Esophagus muscularis mucosa (tissue), 4 donors: Measurements from ENCODE around the gene DKC1. TPM values are rescaled to one million over a fixed set of nuclear protein-coding genes. Genes with fewer than 3 reads are reported as not detected.

Experiments used
- DNase-seq: peaks from one replicate; pipeline ENCODE4 v3.0.0-alpha.2; 2017; ENCODE audit errors: extremely low spot score
- H3K27ac ChIP-seq, 4 donors: fragments of 200-600 bp; sonication (generic); replicated peaks in 1 of 4; 1 replicate in 3 of 4; 2 replicates in 1 of 4; pipeline ENCODE4 v1.5.1; 2016 to 2019; ENCODE audit warnings: mild to moderate bottlenecking in 1 of 4
- H3K27me3 ChIP-seq, 4 donors: fragments of 200-600 bp; sonication (generic); one replicate each; pipeline versions ENCODE4 v1.5.1 to v1.6.0; 2016 to 2019
- H3K36me3 ChIP-seq, 4 donors: fragments of 200-600 bp; sonication (generic); one replicate each; pipeline ENCODE4 v1.5.1; 2016 to 2019
- H3K4me1 ChIP-seq, 4 donors: fragments of 200-600 bp; sonication (generic); one replicate each; pipeline ENCODE4 v1.5.1; 2016 to 2019
- H3K4me3 ChIP-seq, 4 donors: fragments of 200-600 bp; sonication (generic); 1 replicate in 2 of 4; 2 replicates in 2 of 4; pipeline ENCODE4 v1.5.1; 2016 to 2019; ENCODE audit warnings: mild to moderate bottlenecking in 4 of 4, moderate library complexity in 1 of 4
- H3K9me3 ChIP-seq, 4 donors: fragments of 200-600 bp; sonication (generic); 1 replicate in 3 of 4; 2 replicates in 1 of 4; pipeline ENCODE4 v1.5.1; 2016 to 2019
- EP300 ChIP-seq: sonication (generic); formaldehyde crosslinking; IDR thresholded peaks from one replicate; pipeline ENCODE4 v1.6.1; 2017; ENCODE audit warnings: antibody characterized with exemption
- POLR2A ChIP-seq: fragments of 450-650 bp; IDR thresholded peaks from one replicate; pipeline ENCODE4 v1.6.1; 2017; ENCODE audit warnings: antibody characterized with exemption, moderate library complexity, mild to moderate bottlenecking, low read depth
- POLR2AphosphoS5 ChIP-seq, 2 donors: sonication (generic); formaldehyde crosslinking; IDR thresholded peaks; one replicate each; pipeline ENCODE4 v1.6.1; 2017; ENCODE audit warnings: antibody characterized with exemption in 2 of 2
- WGBS: methylation state at CpG from one replicate; pipeline ENCODE4 v1.1.5; 2018; 5-methylcytosine and 5-hydroxymethylcytosine counted together
- intact Hi-C: fragments of 100-400 bp; cut with DNase I; formaldehyde crosslinking; loops from one replicate; pipeline ENCODE4 v1.15.1; 2023
- total RNA-seq, 4 donors: library from RNA; depleted of rRNA; stranded (reverse); fragments of >200 nt; gene quantifications; one replicate each; pipeline versions ENCODE4 v1.1.0 to v1.2.1, GENCODE V29; 2016
- TF ChIP-seq, protein P1 (sequence below), 3 experiments: fragments of 200-600 bp in 2 of 3; fragments of 450-650 bp in 1 of 3; sonication (generic) in 2 of 3; IDR thresholded peaks; one replicate each; pipeline ENCODE4 v1.5.1; 2017 to 2019; ENCODE audit warnings: antibody characterized with exemption in 3 of 3, mild to moderate bottlenecking in 2 of 3, moderate library complexity in 1 of 3

Gene DKC1
- total RNA-seq, 4 donors from 2014 or later: 18.3 to 29.9 (median 24.9) TPM

DNA sequence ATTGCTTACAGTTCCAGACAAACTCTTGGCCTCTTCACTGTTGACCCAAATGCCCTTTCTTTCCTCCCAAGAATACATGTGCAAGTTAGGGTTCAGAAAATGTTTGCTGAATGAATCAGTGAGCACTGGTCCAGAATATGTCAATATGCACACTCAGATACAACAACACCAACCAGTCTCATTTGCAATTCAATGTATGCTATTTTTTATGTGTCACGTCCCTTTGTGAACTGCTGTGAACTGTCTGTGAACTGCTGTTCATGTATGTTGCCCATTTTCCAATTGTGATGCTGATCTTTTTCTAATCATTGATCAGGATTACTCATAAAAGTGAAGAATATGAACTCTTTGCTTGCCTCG, 29.6 kb upstream of the DKC1 start:
- 69% methylated on average over 2 of the region's 2 CpGs for WGBS
- H3K4me1 ChIP-seq: peaks cover 92 to 100% (median 99%) of the 10 kb centered on the region in 4 donors
- intact Hi-C loops: no loop called here
- H3K9me3 ChIP-seq: no peaks in the 10 kb centered on the region
- no peak overlapping the region for H3K4me3 ChIP-seq
- H3K27ac ChIP-seq: peak overlapping the region; percentile 78 to 86 (median 84)
- no peaks in the 10 kb centered on the region for H3K27me3 ChIP-seq
- DNase-seq: no peak
- TF ChIP-seq POLR2AphosphoS5 (IDR thresholded peaks at IDR 0.05) (no peak), EP300 (no peak), POLR2A (no peak)
- TF ChIP-seq, protein P1, sequence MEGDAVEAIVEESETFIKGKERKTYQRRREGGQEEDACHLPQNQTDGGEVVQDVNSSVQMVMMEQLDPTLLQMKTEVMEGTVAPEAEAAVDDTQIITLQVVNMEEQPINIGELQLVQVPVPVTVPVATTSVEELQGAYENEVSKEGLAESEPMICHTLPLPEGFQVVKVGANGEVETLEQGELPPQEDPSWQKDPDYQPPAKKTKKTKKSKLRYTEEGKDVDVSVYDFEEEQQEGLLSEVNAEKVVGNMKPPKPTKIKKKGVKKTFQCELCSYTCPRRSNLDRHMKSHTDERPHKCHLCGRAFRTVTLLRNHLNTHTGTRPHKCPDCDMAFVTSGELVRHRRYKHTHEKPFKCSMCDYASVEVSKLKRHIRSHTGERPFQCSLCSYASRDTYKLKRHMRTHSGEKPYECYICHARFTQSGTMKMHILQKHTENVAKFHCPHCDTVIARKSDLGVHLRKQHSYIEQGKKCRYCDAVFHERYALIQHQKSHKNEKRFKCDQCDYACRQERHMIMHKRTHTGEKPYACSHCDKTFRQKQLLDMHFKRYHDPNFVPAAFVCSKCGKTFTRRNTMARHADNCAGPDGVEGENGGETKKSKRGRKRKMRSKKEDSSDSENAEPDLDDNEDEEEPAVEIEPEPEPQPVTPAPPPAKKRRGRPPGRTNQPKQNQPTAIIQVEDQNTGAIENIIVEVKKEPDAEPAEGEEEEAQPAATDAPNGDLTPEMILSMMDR (IDR thresholded peaks at IDR 0.05): no peak
- no peaks in the 10 kb centered on the region for H3K36me3 ChIP-seq

DNA sequence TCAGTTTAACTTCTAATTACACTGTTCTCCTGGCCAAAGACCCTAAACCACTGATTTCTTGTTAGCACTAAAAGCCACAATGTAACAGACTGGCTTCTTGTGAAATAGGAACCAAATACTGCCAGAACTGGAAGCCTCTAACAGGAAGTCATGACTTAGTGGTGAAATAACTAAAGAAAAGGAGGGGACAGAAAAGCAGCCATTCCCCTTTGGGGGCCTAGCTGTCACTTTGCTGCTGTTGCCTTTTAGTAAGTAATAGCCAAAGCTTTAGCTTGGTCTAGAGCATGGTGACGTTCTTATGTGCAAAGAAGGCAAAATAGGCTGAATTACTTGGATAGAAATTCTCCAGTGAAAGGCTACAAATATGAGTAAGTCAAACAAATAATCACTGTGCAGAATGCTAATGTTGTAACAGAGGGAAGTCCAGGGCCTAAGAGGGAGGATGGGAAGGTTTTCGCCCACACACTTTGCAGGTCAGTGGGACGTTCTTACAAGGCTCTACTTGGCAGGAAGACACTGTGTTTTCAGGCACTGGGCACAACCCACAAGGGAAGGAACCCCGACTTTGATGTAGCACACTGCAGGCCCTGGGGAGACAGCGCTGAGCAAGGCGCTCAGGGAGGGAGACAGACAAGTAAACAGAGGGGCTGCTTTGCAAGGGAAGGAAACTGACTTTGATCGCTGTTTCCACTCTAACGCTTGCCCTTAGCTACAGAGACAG, 28.4 kb upstream of the DKC1 start:
- Histone ChIP-seq H3K9me3 (no peaks in the 10 kb centered on the region), H3K36me3 (no peaks in the 10 kb centered on the region), H3K4me1 (peaks cover 89 to 99% (median 98%) of the 10 kb centered on the region in 4 donors), H3K4me3 (no peak overlapping the region), H3K27me3 (no peaks in the 10 kb centered on the region), H3K27ac (peak overlapping the region; percentile 78 to 86 (median 84))
- intact Hi-C loops: no loop called here
- TF ChIP-seq EP300 (no peak), POLR2AphosphoS5 (IDR thresholded peaks at IDR 0.05) (peak; percentile 14 to 49)
- WGBS: 28% methylated on average over 8 of the region's 8 CpGs
- DNase-seq: no peak

DNA sequence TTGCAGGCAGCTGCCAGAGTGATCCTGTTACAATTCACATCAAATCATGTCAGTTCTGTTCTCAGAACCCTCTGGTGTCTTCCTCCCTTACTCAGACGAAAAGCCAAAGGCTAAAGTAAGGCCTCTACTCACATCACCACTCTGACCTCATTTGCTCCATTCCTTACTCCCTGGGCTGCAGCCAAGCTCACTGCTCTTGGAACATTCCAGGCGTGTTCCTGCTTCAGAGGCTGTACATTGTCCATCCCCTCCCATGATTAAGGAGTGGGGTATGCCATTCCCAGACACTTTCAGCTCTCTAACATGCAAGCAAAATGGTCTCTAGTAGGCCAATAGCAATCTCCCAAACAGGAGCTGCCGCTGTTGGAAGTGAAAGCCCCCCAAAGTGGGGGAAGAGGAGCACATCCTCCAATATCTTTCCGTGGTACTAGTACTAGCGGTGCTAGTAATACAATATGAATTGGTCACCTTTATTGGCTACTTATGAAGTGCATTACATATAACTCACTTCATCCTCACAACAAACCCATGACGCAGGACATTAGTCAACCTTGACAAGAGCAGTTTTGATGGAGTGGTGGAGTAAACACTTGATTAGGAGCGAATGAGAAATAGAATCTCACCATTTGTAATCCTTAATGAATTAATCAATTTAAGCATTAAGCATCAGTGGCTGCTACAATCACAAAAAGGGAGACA, 26.8 kb upstream of the DKC1 start:
- H3K4me3 ChIP-seq: no peak overlapping the region
- WGBS: 51% methylated on average over 7 of the region's 7 CpGs
- H3K27me3 ChIP-seq: no peaks in the 10 kb centered on the region
- TF ChIP-seq POLR2AphosphoS5 (IDR thresholded peaks at IDR 0.05): peak; percentile 75 to 86
- TF ChIP-seq, protein P1 (IDR thresholded peaks at IDR 0.05): no peak
- intact Hi-C loops: no loop called here
- peaks cover 75 to 83% (median 83%) of the 10 kb centered on the region in 4 donors for H3K4me1 ChIP-seq
- H3K36me3 ChIP-seq: no peaks in the 10 kb centered on the region
- no peaks in the 10 kb centered on the region for H3K9me3 ChIP-seq
- no peak for DNase-seq
- peak overlapping the region; percentile 81 to 86 (median 84) for H3K27ac ChIP-seq

DNA sequence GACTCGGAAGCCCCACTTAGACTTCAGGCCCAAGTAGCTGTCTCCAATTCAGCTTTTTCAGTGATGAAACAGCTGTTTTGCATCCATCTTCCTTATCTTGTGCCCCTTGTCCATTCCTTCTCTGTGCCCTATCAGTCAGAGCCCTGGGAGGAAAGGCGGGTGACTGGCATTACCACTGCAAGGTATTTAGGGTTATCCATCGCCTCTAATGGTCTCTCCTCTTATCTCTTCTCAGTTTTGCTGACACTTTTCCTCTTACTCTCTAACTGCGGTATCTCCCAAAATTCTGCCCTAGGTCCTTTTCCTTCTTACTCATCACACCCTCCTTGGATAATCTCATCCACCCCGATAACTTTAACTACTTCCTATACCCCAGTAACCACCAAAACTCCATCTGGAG, 25.5 kb upstream of the DKC1 start:
- WGBS: 77% methylated on average over 5 of the region's 5 CpGs
- TF ChIP-seq POLR2A: no peak
- TF ChIP-seq POLR2AphosphoS5 (IDR thresholded peaks at IDR 0.05): no peak
- TF ChIP-seq, protein P1 (IDR thresholded peaks at IDR 0.05): no peak
- TF ChIP-seq EP300: no peak

DNA sequence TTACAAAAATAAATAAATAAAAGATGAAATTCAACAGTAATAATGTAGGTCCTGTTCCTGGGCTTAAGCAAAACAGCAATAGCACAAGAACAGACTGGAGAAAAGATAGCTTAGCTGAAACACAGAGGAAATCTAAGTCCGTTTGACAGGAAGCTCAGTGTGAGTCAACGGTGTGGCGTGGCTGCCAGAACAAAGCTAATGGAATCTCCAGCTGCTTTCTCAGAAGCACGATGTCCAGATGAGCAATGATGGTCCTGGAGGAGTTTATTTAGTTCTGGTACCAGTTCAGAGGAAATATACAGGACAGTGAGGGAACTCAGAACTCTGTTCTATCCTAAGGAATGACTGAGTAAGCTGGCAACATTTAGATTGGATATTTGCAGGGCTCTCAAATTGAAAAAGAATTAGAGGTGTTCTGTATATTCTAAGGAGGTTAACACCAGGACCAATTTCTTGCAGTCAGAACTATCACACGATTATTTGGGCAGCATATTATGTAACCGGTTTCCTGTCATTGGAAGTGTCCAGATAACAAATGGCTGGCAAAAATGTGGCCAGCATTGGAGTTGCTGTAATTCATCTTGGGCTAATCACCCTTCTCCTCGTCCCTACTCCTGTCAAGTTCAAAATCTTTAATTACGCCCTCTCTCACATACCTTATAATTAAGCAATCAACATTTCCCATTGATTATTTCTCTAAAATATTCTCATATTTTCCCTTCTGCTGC, 24.5 kb upstream of the DKC1 start:
- peak overlapping the region; percentile 81 to 86 (median 84) for H3K27ac ChIP-seq
- intact Hi-C loops: no loop called here
- no peaks in the 10 kb centered on the region for H3K36me3 ChIP-seq
- H3K4me3 ChIP-seq: no peak overlapping the region
- peaks cover 54 to 60% (median 59%) of the 10 kb centered on the region in 4 donors for H3K4me1 ChIP-seq
- peak; percentile 74 to 76 for TF ChIP-seq POLR2AphosphoS5 (IDR thresholded peaks at IDR 0.05)
- TF ChIP-seq EP300: peak; percentile 3
- TF ChIP-seq POLR2A: no peak
- TF ChIP-seq, protein P1 (IDR thresholded peaks at IDR 0.05): no peak
- H3K9me3 ChIP-seq: no peaks in the 10 kb centered on the region
- WGBS: 32% methylated on average over 8 of the region's 8 CpGs
- DNase-seq: no peak
- no peaks in the 10 kb centered on the region for H3K27me3 ChIP-seq

More for the DNA sequence above, 25.5 kb upstream of the DKC1 start:
- DNase-seq: no peak
- no peak overlapping the region for H3K4me3 ChIP-seq
- H3K9me3 ChIP-seq: no peaks in the 10 kb centered on the region
- H3K36me3 ChIP-seq: no peaks in the 10 kb centered on the region
- no peaks in the 10 kb centered on the region for H3K27me3 ChIP-seq
- intact Hi-C loops: no loop called here
- H3K27ac ChIP-seq: peak overlapping the region; percentile 81 to 86 (median 84)
- peaks cover 62 to 70% (median 70%) of the 10 kb centered on the region in 4 donors for H3K4me1 ChIP-seq
